Breast epithelium (tissue), 4 donors: ENCODE measurements around the gene MYBPC3. TPM values are rescaled to one million over a fixed set of nuclear protein-coding genes. Genes with fewer than 3 reads are reported as not detected.

ENCODE experiments used
- DNase-seq, 2 donors: peaks; one replicate each; pipeline ENCODE4 v3.0.0-alpha.2; 2019; ENCODE audit warnings: low spot score in 2 of 2
- H3K27ac ChIP-seq, 2 donors: fragments of 200-600 bp; sonication (generic) in 1 of 2; one replicate each; pipeline ENCODE4 v1.5.1; 2016 to 2019; ENCODE audit warnings: mild to moderate bottlenecking in 1 of 2
- H3K27me3 ChIP-seq, 2 donors: fragments of 200-600 bp; sonication (generic) in 1 of 2; one replicate each; pipeline versions ENCODE4 v1.5.1 to v1.6.0; 2017 to 2019; ENCODE audit warnings: control low read depth in 1 of 2, mild to moderate bottlenecking in 1 of 2
- H3K36me3 ChIP-seq: fragments of 200-600 bp; one replicate; pipeline ENCODE4 v1.5.1; 2019
- H3K4me1 ChIP-seq, 2 donors: fragments of 200-600 bp; sonication (generic); one replicate each; pipeline ENCODE4 v1.5.1; 2016 to 2019; ENCODE audit warnings: control low read depth in 1 of 2
- H3K4me3 ChIP-seq, 3 donors: fragments of 200-600 bp; sonication (generic); 1 replicate in 2 of 3; 2 replicates in 1 of 3; pipeline ENCODE4 v1.5.1; 2016 to 2019; ENCODE audit warnings: mild to moderate bottlenecking in 3 of 3, moderate library complexity in 2 of 3
- H3K9me3 ChIP-seq, 2 donors: fragments of 200-600 bp; sonication (generic) in 1 of 2; one replicate each; pipeline ENCODE4 v1.5.1; 2016 to 2019; ENCODE audit warnings: control low read depth in 1 of 2
- CTCF ChIP-seq, 3 donors: fragments of 450-650 bp; IDR thresholded peaks; one replicate each; pipeline ENCODE4 v1.5.1; 2016 to 2017; ENCODE audit warnings: antibody characterized with exemption in 3 of 3, mild to moderate bottlenecking in 3 of 3, moderate library complexity in 3 of 3
- POLR2A ChIP-seq: fragments of 450-650 bp; IDR thresholded peaks from one replicate; pipeline ENCODE4 v1.6.1; 2016; ENCODE audit warnings: antibody characterized with exemption, mild to moderate bottlenecking, moderate library complexity
- POLR2AphosphoS5 ChIP-seq, 3 donors: sonication (generic); formaldehyde crosslinking; IDR thresholded peaks; one replicate each; pipeline ENCODE4 v1.6.1; 2017; ENCODE audit warnings: antibody characterized with exemption in 3 of 3
- intact Hi-C: fragments of 100-400 bp; cut with DNase I; formaldehyde crosslinking; loops from one replicate; pipeline ENCODE4 v1.15.1; 2023; ENCODE audit warnings: low total_unique reads
- total RNA-seq, 3 donors: library from RNA; depleted of rRNA; stranded (reverse); fragments of >200 nt; gene quantifications; one replicate each; pipeline ENCODE4 v1.1.0, GENCODE V29; 2016

The MYBPC3 gene
- total RNA-seq, 3 donors from 2014 or later: under 0.01 TPM; not detected in 1

- intact Hi-C loops: no loop called here
- Histone ChIP-seq H3K9me3 (no peaks in the 10 kb centered on the region), H3K27me3 (no peaks in the 10 kb centered on the region), H3K4me3 (no peak overlapping the region), H3K27ac (no peak overlapping the region), H3K4me1 (no peaks in the 10 kb centered on the region), H3K36me3 (no peaks in the 10 kb centered on the region)
- no peak for TF ChIP-seq CTCF (IDR thresholded peaks at IDR 0.05)
- DNase-seq: no peak
These were observed 37.9 kb upstream of the MYBPC3 start for GRCh38 chr11:47390422-47390760.

GRCh38 chr11:47389577-47390421 is 37.3 kb upstream of the MYBPC3 start:
- no peak overlapping the region for H3K4me3 ChIP-seq
- no peak for DNase-seq
- TF ChIP-seq POLR2AphosphoS5 (IDR thresholded peaks at IDR 0.05) (no peak), POLR2A (no peak), CTCF (IDR thresholded peaks at IDR 0.05) (no peak)
- peak overlapping the region; percentile 68 to 77 for H3K27ac ChIP-seq
- H3K4me1 ChIP-seq: no peaks in the 10 kb centered on the region
- H3K27me3 ChIP-seq: no peaks in the 10 kb centered on the region
- H3K36me3 ChIP-seq: no peaks in the 10 kb centered on the region
- intact Hi-C loops: no loop called here
- H3K9me3 ChIP-seq: no peaks in the 10 kb centered on the region

- Histone ChIP-seq H3K4me1 (no peaks in the 10 kb centered on the region), H3K9me3 (no peaks in the 10 kb centered on the region), H3K36me3 (no peaks in the 10 kb centered on the region), H3K27ac (peak overlapping the region; percentile 68 to 77), H3K4me3 (peak overlapping the region in 1 of 3 donors; percentile 11), H3K27me3 (no peaks in the 10 kb centered on the region)
- intact Hi-C loops: no loop called here
- no peak for TF ChIP-seq POLR2A
- TF ChIP-seq CTCF (IDR thresholded peaks at IDR 0.05): no peak
- no peak for TF ChIP-seq POLR2AphosphoS5 (IDR thresholded peaks at IDR 0.05)
- DNase-seq: peak in 1 of 2 donors; percentile 71
These were observed 36.4 kb upstream of the MYBPC3 start for GRCh38 chr11:47388697-47389576.

- intact Hi-C loops: no loop called here
- no peak for TF ChIP-seq POLR2AphosphoS5 (IDR thresholded peaks at IDR 0.05)
- no peak for TF ChIP-seq CTCF (IDR thresholded peaks at IDR 0.05)
- no peak for TF ChIP-seq POLR2A
- Histone ChIP-seq H3K27ac (peak overlapping the region; percentile 68 to 77), H3K4me3 (peak overlapping the region in 1 of 3 donors; percentile 11), H3K36me3 (no peaks in the 10 kb centered on the region), H3K9me3 (no peaks in the 10 kb centered on the region), H3K4me1 (no peaks in the 10 kb centered on the region), H3K27me3 (no peaks in the 10 kb centered on the region)
- DNase-seq: no peak
These were observed 35.6 kb upstream of the MYBPC3 start for GRCh38 chr11:47387944-47388696.
